Stomach (tissue), 4 donors: ENCODE measurements around the gene CIDEB.

ENCODE experiments used
- CTCF ChIP-seq, 7 experiments: fragments of 450-650 bp in 4 of 7; fragments of 200-600 bp in 3 of 7; sonication (generic) in 3 of 7; IDR thresholded peaks; one replicate each; pipeline ENCODE4 v1.5.1; 2016 to 2019; ENCODE audit warnings: antibody characterized with exemption in 7 of 7, control low read depth in 2 of 7, mild to moderate bottlenecking in 1 of 7
- POLR2A ChIP-seq, 4 donors: fragments of 450-650 bp; IDR thresholded peaks; one replicate each; pipeline ENCODE4 v1.6.1; 2016; ENCODE audit warnings: antibody characterized with exemption in 4 of 4, control low read depth in 2 of 4, mild to moderate bottlenecking in 1 of 4, moderate library complexity in 1 of 4
- POLR2AphosphoS5 ChIP-seq, 3 donors: sonication (generic); formaldehyde crosslinking; IDR thresholded peaks; one replicate each; pipeline ENCODE4 v1.6.1; 2016; ENCODE audit warnings: antibody characterized with exemption in 3 of 3

- TF ChIP-seq CTCF (IDR thresholded peaks at IDR 0.05) (no peak), POLR2AphosphoS5 (IDR thresholded peaks at IDR 0.05) (no peak), POLR2A (IDR thresholded peaks at IDR 0.05) (no peak)
These were observed 25.0 kb downstream of the CIDEB start for GRCh38 chr14:24282736-24283135.
